CD4-positive, alpha-beta T cell treated with Interferon alpha-2 for 1 hour (primary cell): Measurements from ENCODE around the gene BCO1.
A peak's percentile ranks its signal among the peaks of the same experiment; 100 is the strongest.
"Not testable (repeated sequence)": the region's sequence is repeated elsewhere in the genome, so short reads cannot be mapped to it uniquely, and the experiment has no call there.

ENCODE experiments used
- DNase-seq, 2 donors: peaks; one replicate each; pipeline ENCODE4 v3.0.0-alpha.2; 2020 to 2022

Gene BCO1, protein sequence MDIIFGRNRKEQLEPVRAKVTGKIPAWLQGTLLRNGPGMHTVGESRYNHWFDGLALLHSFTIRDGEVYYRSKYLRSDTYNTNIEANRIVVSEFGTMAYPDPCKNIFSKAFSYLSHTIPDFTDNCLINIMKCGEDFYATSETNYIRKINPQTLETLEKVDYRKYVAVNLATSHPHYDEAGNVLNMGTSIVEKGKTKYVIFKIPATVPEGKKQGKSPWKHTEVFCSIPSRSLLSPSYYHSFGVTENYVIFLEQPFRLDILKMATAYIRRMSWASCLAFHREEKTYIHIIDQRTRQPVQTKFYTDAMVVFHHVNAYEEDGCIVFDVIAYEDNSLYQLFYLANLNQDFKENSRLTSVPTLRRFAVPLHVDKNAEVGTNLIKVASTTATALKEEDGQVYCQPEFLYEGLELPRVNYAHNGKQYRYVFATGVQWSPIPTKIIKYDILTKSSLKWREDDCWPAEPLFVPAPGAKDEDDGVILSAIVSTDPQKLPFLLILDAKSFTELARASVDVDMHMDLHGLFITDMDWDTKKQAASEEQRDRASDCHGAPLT

GRCh38 chr16:81238296-81239011, at the start of gene BCO1:
Gene BCO1, plus strand, starts transcription at chr16:81238689. Its CDS starts 220 bp downstream, at chr16:81238909.
- no peak for DNase-seq

- DNase-seq, result no peak
Measured at GRCh38 chr16:81189100-81189664, 49.3 kb upstream of the BCO1 start.

- DNase-seq, result no peak
Measured at GRCh38 chr16:81190667-81191066, 47.8 kb upstream of the BCO1 start.

GRCh38 chr16:81195885-81196534, 42.5 kb upstream of the BCO1 start:
- DNase-seq, result no peak

- no peak for DNase-seq
Measured at GRCh38 chr16:81198635-81199034, 39.9 kb upstream of the BCO1 start.

GRCh38 chr16:81201267-81201666, 37.2 kb upstream of the BCO1 start:
- no peak for DNase-seq

DNA sequence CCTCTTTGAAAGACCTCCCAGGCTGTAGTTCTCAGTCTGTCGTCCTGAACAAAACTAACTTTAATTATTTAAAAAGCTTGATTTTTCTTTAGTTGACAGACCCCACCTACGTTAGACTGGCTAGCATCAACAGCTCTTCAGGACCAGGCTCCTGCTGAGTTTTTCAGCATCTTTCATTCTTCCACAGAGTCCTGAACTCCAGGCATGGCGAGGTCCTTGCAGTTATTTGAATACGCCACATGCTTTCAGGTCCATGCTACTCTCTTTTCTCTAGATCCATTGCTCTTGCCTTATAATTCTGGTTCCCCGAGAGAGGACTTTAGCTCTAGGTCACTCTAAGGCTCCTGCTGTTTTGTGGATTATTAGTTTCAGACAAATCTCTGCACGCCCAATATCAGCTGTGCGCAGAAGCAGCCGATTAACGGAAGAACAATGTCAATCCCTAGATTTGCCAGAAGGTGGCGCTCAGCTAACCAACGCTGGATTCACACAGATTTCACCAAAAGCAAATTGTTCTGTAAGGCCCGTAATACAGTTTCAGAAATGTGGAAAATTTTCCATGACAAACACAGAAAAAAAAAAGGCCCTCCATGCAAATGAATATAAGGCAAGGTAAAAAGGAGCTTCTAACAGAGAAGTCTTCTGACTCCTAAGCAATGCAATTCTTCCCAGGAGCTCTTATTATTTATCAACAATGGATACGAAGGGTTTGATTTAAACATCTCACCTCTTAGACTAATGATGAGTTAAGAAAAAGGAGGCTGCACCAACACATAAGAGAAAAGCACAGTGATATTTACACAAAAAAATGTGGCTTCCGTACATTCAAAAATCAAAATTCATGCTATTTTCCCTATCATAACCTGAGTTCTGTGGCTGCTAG, 33.5 kb upstream of the BCO1 start:
- peak in 1 of 2 donors; percentile 28 for DNase-seq

GRCh38 chr16:81207076-81207475, 31.4 kb upstream of the BCO1 start:
- no peak for DNase-seq

GRCh38 chr16:81210807-81211206, 27.7 kb upstream of the BCO1 start:
- no peak for DNase-seq

- no peak for DNase-seq
Measured at GRCh38 chr16:81212830-81213465, 25.5 kb upstream of the BCO1 start.

DNA sequence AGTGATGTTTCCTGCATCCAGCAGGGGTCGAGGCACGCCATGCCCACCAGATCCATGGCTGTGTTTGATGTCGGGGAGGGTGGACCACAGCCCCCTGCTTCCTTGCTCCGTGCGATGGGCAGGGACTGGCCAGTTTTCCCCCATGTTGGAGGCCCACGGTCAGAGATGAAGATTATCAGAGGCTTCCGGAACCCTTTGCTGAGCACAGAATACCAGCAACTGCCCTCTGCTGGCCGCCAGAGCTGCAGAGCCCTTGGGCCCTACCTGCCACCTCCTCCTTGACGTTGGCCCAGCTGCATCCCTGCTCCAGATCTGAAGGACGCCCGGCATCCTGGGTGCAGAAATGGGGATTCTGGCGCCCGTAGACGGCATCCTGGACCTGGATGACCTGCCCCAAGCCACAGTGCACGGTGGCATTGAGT, 23.7 kb upstream of the BCO1 start:
- no peak for DNase-seq

GRCh38 chr16:81216114-81216513, 22.4 kb upstream of the BCO1 start:
- no peak for DNase-seq

GRCh38 chr16:81216706-81217105, 21.8 kb upstream of the BCO1 start:
- DNase-seq, result no peak

GRCh38 chr16:81219151-81219550, 19.3 kb upstream of the BCO1 start:
- DNase-seq, result no peak

DNA sequence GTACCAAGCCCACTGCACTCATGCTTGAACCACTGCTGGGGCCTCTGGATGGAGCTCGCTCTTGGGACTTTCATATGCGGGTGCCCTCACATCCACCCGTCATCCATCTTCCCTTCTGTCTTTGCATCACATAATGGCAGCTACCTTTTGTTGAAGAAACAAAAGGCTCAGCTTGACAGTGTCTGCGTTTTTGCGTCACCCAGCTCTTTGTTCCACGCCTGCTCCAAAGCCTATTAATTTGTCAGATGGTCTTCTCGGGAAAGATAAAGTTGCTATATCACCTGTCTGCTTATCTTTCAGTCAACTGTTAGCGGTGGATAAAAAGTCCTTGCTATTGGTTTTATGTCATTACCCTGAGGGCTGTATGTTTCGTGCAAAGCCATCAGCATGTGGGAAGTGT, 18.1 kb upstream of the BCO1 start:
- no peak for DNase-seq

DNA sequence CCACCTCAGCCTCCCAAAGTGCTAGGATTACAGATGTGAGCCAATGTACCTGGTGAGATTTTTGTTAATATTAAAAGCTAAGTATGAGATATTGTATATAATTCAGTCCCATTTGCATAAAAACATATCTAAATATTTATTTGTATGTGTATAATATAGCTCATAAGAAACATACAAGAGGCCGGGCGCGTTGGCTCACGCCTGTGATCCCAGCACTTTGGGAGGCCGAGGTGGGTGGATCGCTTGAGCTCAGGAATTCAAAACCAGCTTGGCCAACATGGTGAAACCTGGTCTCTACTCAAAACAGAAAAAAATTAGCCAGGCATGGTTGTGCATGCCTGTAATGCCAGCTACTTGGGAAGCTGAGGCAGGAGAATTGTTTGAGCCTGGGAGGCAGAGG, 16.8 kb upstream of the BCO1 start:
- DNase-seq, result no peak

GRCh38 chr16:81224824-81225223, 13.7 kb upstream of the BCO1 start:
- no peak for DNase-seq

- not testable (repeated sequence) for DNase-seq
Measured at GRCh38 chr16:81225697-81226096, 12.8 kb upstream of the BCO1 start.

GRCh38 chr16:81227785-81228184, 10.7 kb upstream of the BCO1 start:
- no peak for DNase-seq

- no peak for DNase-seq
Measured at GRCh38 chr16:81229811-81230210, 8.7 kb upstream of the BCO1 start.

DNA sequence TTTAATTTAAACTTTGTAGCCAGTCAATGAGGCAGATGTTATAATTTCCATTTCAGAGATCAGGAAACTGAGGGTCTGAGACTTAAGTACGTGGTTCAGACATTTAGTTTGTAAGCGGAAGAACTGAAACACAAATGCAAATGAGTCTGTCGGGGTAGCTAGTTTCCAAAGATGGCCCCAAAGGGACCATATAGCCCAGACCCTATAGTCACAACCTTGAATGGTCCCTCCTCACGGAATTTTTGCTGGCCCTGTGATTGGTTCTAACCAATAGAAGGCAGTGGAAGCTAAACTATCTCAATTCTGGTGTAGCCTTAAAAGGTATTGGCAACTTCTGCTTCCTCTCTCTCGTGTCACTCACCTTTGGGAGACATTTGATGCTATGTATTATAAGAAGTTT, 7.5 kb upstream of the BCO1 start:
- no peak for DNase-seq
